Keratinocyte (primary cell): ENCODE measurements around the gene CCDC92. TPM values are rescaled to one million over a fixed set of nuclear protein-coding genes. Genes with fewer than 3 reads are reported as not detected.

Experiments used
- DNase-seq: peaks from one replicate; pipeline ENCODE4 v3.0.0-alpha.2; 2011; ENCODE audit warnings: low read depth, missing footprints, low spot score
- FAIRE-seq: peaks from 2 replicates; lab custom pipeline; 2011; peaks lifted over from hg19 to GRCh38; lab: Jason Lieb, UNC
- H2AFZ ChIP-seq: 2 replicates; pipeline ENCODE4 v1.6.0; 2012; ENCODE audit warnings: low read length, control low read depth, inconsistent platforms; ENCODE audit not compliant: control insufficient read depth
- H3K27ac ChIP-seq: 2 replicates; pipeline ENCODE4 v1.5.1; 2011; ENCODE audit warnings: low read length; ENCODE audit not compliant: control insufficient read depth, insufficient read depth
- H3K27me3 ChIP-seq: 3 replicates; pipeline ENCODE4 v1.6.0; 2011; ENCODE audit warnings: low read length; ENCODE audit not compliant: control insufficient read depth, insufficient read depth; ENCODE audit errors: extremely low read depth
- H3K36me3 ChIP-seq, 2 experiments: 2 replicates in 1 of 2; 3 replicates in 1 of 2; pipeline ENCODE4 v1.5.1; 2011; ENCODE audit warnings: low read length in 2 of 2, mild to moderate bottlenecking in 1 of 2; ENCODE audit not compliant: control insufficient read depth in 2 of 2, insufficient read depth in 2 of 2; ENCODE audit errors: extremely low read depth in 1 of 2
- H3K4me1 ChIP-seq: 3 replicates; pipeline ENCODE4 v1.5.1; 2011; ENCODE audit warnings: low read length; ENCODE audit not compliant: control insufficient read depth, insufficient read depth; ENCODE audit errors: extremely low read depth
- H3K4me2 ChIP-seq: 3 replicates; pipeline ENCODE4 v1.6.0; 2011; ENCODE audit warnings: low read depth, low read length; ENCODE audit not compliant: control insufficient read depth, insufficient read depth; ENCODE audit errors: extremely low read depth
- H3K4me3 ChIP-seq, 3 experiments: fragments of 200-600 bp in 1 of 3; sonication (generic) in 1 of 3; 2 replicates in 2 of 3; 3 replicates in 1 of 3; pipeline ENCODE4 v1.5.1; 2011 to 2016; ENCODE audit warnings: low read length in 3 of 3, mild to moderate bottlenecking in 3 of 3, control low read depth in 2 of 3, inconsistent platforms in 1 of 3, low read depth in 1 of 3, mixed read lengths in 1 of 3, mixed run types in 1 of 3, moderate library complexity in 1 of 3; ENCODE audit not compliant: control insufficient read depth in 2 of 3, insufficient read depth in 2 of 3; ENCODE audit errors: extremely low read depth in 1 of 3
- H3K79me2 ChIP-seq: 2 replicates; pipeline ENCODE4 v1.6.0; 2012; ENCODE audit warnings: low read length; ENCODE audit not compliant: control insufficient read depth, insufficient read depth
- H3K9ac ChIP-seq: 3 replicates; pipeline ENCODE4 v1.6.0; 2011; ENCODE audit warnings: low read length; ENCODE audit not compliant: control insufficient read depth, insufficient read depth; ENCODE audit errors: extremely low read depth
- H3K9me1 ChIP-seq: 3 replicates; pipeline ENCODE4 v1.6.0; 2011; ENCODE audit warnings: low read length; ENCODE audit not compliant: control insufficient read depth, insufficient read depth; ENCODE audit errors: extremely low read depth
- H3K9me3 ChIP-seq: 2 replicates; pipeline ENCODE4 v1.5.1; 2012; ENCODE audit warnings: low read depth, low read length; ENCODE audit not compliant: control insufficient read depth
- H4K20me1 ChIP-seq: 3 replicates; pipeline ENCODE4 v1.6.0; 2011; ENCODE audit warnings: low read length; ENCODE audit not compliant: control insufficient read depth, insufficient read depth; ENCODE audit errors: extremely low read depth
- EZH2 ChIP-seq: IDR thresholded peaks from one replicate; pipeline ENCODE4 v1.6.1; 2012; ENCODE audit warnings: inconsistent platforms, mild to moderate bottlenecking, low read length, moderate library complexity
- dilution Hi-C: fragments of 300-500 bp; cut with MboI; formaldehyde crosslinking; loops from one replicate; pipeline ENCODE4 v1.7.0; 2020; ENCODE audit warnings: low sequenced_read_pairs; ENCODE audit not compliant: extremely low pct_ligation_motif_present
- polyA plus RNA-seq, 5 experiments: library from polyadenylated mRNA; depleted of rRNA in 3 of 5; stranded (reverse) in 3 of 5; stranded (forward) in 1 of 5; unstranded in 1 of 5; fragments of >200 nt; gene quantifications; 1 replicate in 1 of 5; 2 replicates in 3 of 5; 3 replicates in 1 of 5; pipeline versions ENCODE4 v1.2.1 to v1.2.3, GENCODE V29; 2011 to 2012; ENCODE audit warnings: missing spikeins in 2 of 5, low read depth in 1 of 5, low replicate concordance in 1 of 5
- TF ChIP-seq, protein P1 (sequence below), 3 experiments: IDR thresholded peaks in 1 of 3; conservative IDR thresholded peaks in 1 of 3; optimal IDR thresholded peaks in 1 of 3; 2 replicates in 2 of 3; 3 replicates in 1 of 3; pipeline versions ENCODE3 to v1.5.1; 2011; ENCODE audit warnings: low read length in 3 of 3, mild to moderate bottlenecking in 3 of 3, moderate library complexity in 2 of 3, control low read depth in 1 of 3, inconsistent platforms in 1 of 3; ENCODE audit not compliant: insufficient read depth in 2 of 3; ENCODE audit errors: extremely low read depth in 1 of 3

Gene CCDC92
- polyA plus RNA-seq, 1 donor (not counting 4 experiments of a cell fraction or from before 2014, with no cell fraction given): 8.3 TPM

DNA sequence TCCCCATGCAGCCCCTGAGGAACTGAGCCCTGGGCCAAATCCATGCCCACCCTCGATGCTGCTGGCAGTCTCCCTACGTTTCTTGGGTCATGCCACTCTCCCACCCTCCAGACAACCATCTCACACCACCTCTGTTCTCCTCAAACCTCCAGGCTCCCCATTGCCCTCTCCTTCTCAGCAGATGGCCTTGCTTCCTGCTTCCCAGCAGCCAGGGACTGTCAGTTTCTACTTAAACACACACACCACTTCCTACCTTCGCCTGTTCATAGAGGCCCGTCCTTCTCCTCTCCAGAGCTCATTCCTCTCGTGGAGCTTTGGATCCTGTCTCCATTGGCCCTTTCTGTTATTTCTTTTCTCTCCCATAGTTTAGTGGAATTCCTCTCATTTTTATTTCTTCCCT is 27.5 kb upstream of the CCDC92 start:
- H3K9me1 ChIP-seq: no peaks in the 10 kb centered on the region
- no peak overlapping the region for H2AFZ ChIP-seq
- TF ChIP-seq, protein P1, sequence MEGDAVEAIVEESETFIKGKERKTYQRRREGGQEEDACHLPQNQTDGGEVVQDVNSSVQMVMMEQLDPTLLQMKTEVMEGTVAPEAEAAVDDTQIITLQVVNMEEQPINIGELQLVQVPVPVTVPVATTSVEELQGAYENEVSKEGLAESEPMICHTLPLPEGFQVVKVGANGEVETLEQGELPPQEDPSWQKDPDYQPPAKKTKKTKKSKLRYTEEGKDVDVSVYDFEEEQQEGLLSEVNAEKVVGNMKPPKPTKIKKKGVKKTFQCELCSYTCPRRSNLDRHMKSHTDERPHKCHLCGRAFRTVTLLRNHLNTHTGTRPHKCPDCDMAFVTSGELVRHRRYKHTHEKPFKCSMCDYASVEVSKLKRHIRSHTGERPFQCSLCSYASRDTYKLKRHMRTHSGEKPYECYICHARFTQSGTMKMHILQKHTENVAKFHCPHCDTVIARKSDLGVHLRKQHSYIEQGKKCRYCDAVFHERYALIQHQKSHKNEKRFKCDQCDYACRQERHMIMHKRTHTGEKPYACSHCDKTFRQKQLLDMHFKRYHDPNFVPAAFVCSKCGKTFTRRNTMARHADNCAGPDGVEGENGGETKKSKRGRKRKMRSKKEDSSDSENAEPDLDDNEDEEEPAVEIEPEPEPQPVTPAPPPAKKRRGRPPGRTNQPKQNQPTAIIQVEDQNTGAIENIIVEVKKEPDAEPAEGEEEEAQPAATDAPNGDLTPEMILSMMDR (optimal IDR thresholded peaks at IDR 0.05 in 1 of 3, IDR thresholded peaks at IDR 0.05 in 1 of 3, conservative IDR thresholded peaks at IDR 0.05 in 1 of 3; ENCODE audit: extremely low read depth in 1 of 3, insufficient read depth in 2 of 3, low read length in 3 of 3): no peak
- TF ChIP-seq EZH2: no peak
- no peaks in the 10 kb centered on the region for H3K9me3 ChIP-seq
- peaks cover 4 to 14% of the 10 kb centered on the region in 2 experiments for H3K36me3 ChIP-seq
- H3K4me1 ChIP-seq: peaks cover 7% of the 10 kb centered on the region
- no peak overlapping the region for H3K4me3 ChIP-seq
- H3K79me2 ChIP-seq: peaks cover 3% of the 10 kb centered on the region
- DNase-seq: no peak
- peaks cover 3% of the 10 kb centered on the region for H4K20me1 ChIP-seq
- no peak overlapping the region for H3K9ac ChIP-seq
- no peaks in the 10 kb centered on the region for H3K27me3 ChIP-seq
- no peak overlapping the region for H3K27ac ChIP-seq
- no peak overlapping the region for H3K4me2 ChIP-seq
- dilution Hi-C loops: no loop called here
- no peak for FAIRE-seq

DNA sequence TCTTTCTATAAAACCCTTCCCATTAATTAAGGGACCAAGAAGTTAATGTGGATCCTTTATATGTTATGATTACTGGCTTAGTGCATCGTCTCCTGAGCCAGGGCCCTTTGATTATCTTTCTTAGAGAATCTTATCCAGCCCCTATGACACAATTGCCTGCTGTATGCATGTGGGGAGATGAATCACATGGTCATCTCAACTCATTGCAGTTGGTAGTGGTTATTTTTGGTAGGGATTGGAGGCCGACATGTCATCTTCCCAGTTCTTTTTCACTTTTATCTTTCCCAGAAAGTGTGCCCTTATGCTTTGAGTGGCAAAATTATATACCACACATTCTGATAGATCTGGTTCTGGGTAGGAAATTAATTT is 26.3 kb upstream of the CCDC92 start:
- TF ChIP-seq, protein P1 (optimal IDR thresholded peaks at IDR 0.05 in 1 of 3, IDR thresholded peaks at IDR 0.05 in 1 of 3, conservative IDR thresholded peaks at IDR 0.05 in 1 of 3; ENCODE audit: extremely low read depth in 1 of 3, insufficient read depth in 2 of 3, low read length in 3 of 3): no peak
- TF ChIP-seq EZH2: no peak
- no peak for DNase-seq

More for the DNA sequence above, 26.3 kb upstream of the CCDC92 start:
- no peak for FAIRE-seq
- Histone ChIP-seq H3K27ac (no peak overlapping the region), H3K27me3 (no peaks in the 10 kb centered on the region), H3K9me3 (no peaks in the 10 kb centered on the region), H3K9ac (no peak overlapping the region), H3K4me1 (peaks cover 14% of the 10 kb centered on the region), H2AFZ (no peak overlapping the region), H3K4me2 (no peak overlapping the region), H4K20me1 (peaks cover 3% of the 10 kb centered on the region), H3K4me3 (no peak overlapping the region), H3K36me3 (peaks cover 0 to 13% of the 10 kb centered on the region in 2 experiments), H3K9me1 (no peaks in the 10 kb centered on the region), H3K79me2 (peaks cover 3% of the 10 kb centered on the region)
- dilution Hi-C loops: no loop called here
